ENCODE measurements around the gene P3H3. TPM values are rescaled to one million over a fixed set of nuclear protein-coding genes. Genes with fewer than 3 reads are reported as not detected.
A peak's percentile ranks its signal among the peaks of the same experiment; 100 is the strongest.

Gene P3H3
- total RNA-seq, 1 donor from 2014 or later = not detected

DNA sequence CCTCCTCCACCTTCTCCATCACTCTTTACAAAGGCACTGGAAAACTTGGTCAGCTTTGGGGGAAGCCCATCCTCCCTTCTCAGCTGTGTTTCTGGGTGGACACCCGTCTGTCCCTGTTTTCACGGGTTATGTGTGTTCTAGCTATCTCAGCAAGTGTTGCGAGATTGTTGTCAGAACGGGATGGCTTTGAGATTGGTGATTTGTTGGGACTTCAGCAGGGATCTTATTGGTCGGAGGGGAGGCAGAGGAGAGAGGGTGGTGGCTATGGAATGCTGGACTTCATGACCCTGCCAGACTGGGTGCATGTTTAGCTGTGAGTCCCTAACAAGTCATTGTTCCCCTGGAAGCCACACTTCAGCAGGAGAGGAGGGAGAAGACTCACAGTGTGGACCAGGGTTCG lies 25.8 kb downstream of the P3H3 start:
- DNase-seq = no peak
- Mint-ChIP-seq H3K4me1 (peaks cover 26% of the 10 kb centered on the region), H3K4me3 (peak overlapping the region; percentile 100), H3K36me3 (ENCODE audit: low read depth) (peaks cover 48% of the 10 kb centered on the region), H3K27me3 (no peaks in the 10 kb centered on the region), H3K9me3 (no peaks in the 10 kb centered on the region), H3K27ac (no peak overlapping the region)
- no peak for ATAC-seq (ENCODE audit: low read depth)
- POLR2A ChIA-PET = interaction anchor here (3.3 to 7.5 kb wide), 2 partner anchors 15 to 165 kb away, joined by 37 to 190 read pairs; partner anchors contain the start of genes SPSB2, TPI1 and ZNF384
- CTCF ChIA-PET = interaction anchor here (4.0 kb wide), 1 partner anchor 14 kb away, joined by 34 read pairs; the partner anchor contains the start of gene TPI1
- TF ChIP-seq, protein P1, sequence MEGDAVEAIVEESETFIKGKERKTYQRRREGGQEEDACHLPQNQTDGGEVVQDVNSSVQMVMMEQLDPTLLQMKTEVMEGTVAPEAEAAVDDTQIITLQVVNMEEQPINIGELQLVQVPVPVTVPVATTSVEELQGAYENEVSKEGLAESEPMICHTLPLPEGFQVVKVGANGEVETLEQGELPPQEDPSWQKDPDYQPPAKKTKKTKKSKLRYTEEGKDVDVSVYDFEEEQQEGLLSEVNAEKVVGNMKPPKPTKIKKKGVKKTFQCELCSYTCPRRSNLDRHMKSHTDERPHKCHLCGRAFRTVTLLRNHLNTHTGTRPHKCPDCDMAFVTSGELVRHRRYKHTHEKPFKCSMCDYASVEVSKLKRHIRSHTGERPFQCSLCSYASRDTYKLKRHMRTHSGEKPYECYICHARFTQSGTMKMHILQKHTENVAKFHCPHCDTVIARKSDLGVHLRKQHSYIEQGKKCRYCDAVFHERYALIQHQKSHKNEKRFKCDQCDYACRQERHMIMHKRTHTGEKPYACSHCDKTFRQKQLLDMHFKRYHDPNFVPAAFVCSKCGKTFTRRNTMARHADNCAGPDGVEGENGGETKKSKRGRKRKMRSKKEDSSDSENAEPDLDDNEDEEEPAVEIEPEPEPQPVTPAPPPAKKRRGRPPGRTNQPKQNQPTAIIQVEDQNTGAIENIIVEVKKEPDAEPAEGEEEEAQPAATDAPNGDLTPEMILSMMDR (IDR thresholded peaks at IDR 0.05) = no peak
- intact Hi-C loops (cut with micrococcal nuclease) = loop anchor here (5.0 kb wide), 5 partner anchors 217 to 1228 kb away; partner anchors contain the start of genes C1RL, LPAR5, NECAP1 and NOP2

DNA sequence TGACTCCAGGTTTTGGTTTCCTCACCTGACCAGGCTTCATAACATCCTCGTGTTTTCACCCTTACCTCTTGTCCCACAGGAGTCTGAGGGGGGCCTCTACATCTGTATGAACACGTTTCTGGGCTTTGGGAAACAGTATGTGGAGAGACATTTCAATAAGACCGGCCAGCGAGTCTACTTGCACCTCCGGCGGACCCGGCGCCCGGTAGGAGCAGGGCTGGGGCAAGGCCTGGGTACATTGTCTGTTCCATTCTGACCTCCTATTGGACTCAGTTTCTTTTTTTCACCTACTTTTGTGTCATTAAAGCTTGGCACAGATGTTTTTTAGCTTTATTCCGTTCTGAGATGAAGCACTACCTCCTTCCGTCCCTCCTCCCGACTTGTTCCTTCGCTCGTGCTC lies 27.1 kb downstream of the P3H3 start:
- intact Hi-C loops (cut with micrococcal nuclease) = no loop called here
- ATAC-seq (ENCODE audit: low read depth) = no peak
- TF ChIP-seq, protein P1 (IDR thresholded peaks at IDR 0.05) = no peak
- Mint-ChIP-seq H3K27ac (no peak overlapping the region), H3K9me3 (no peaks in the 10 kb centered on the region), H3K36me3 (ENCODE audit: low read depth) (peaks cover 59% of the 10 kb centered on the region), H3K27me3 (no peaks in the 10 kb centered on the region), H3K4me1 (peaks cover 20% of the 10 kb centered on the region), H3K4me3 (no peak overlapping the region)
- ChIA-PET POLR2A (interaction anchor here (7.5 kb wide), 1 partner anchor 14 kb away, joined by 190 read pairs; the partner anchor contains the start of genes SPSB2 and TPI1), CTCF (no interaction called here)
- DNase-seq = no peak

DNA sequence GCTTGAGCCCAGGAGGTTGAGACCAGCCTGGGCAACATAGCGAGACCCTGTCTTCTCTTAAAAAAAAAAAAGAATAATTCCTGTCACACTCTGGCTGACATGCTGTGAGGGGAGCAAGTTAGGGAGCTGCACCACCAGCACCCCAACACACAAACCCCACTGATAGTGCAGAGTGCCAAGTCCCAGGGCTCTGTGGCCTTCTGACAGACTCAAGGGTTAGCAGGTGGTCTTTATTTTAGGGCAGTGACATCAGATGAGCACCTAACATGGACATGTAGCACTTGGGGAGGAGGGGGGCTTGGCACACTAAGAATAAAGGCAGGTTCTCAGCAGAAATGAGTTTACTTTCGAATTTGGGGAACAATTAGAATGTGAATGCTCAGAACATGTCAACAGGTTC lies 30.6 kb downstream of the P3H3 start:
- H3K9me3 Mint-ChIP-seq = no peaks in the 10 kb centered on the region
- POLR2A ChIA-PET = interaction anchor here (0.6 to 1.4 kb wide), 2 partner anchors 9 to 119 kb away, joined by 3 to 4 read pairs; partner anchors contain the start of gene TPI1
- CTCF ChIA-PET = no interaction called here
- DNase-seq (no peak), ATAC-seq (ENCODE audit: low read depth) (no peak)
- H3K27ac Mint-ChIP-seq = no peak overlapping the region
- no peak overlapping the region for H3K4me3 Mint-ChIP-seq
- H3K4me1 Mint-ChIP-seq = peaks cover 2% of the 10 kb centered on the region
- H3K27me3 Mint-ChIP-seq = no peaks in the 10 kb centered on the region
- intact Hi-C loops (cut with micrococcal nuclease) = no loop called here
- H3K36me3 Mint-ChIP-seq (ENCODE audit: low read depth) = peaks cover 83% of the 10 kb centered on the region
- TF ChIP-seq, protein P1 (IDR thresholded peaks at IDR 0.05) = no peak

DNA sequence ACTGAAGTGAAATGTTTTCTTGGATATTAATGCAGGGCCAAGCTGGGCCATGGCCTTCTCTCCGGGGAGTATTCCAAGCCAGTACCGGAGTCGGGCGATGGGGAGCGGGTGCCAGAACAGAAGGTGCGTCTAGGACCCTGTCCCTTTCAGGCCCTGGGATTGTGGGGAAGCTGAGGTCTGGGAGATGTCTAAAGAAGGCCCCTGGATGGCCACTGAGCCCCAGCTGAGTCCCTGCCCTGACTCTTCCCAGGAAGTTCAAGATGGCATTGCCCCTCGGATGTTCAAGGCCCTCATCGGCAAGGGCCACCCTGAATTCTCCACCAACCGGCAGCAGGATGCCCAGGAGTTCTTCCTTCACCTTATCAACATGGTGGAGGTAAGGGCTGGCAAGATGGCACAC lies 31.9 kb downstream of the P3H3 start:
- H3K27me3 Mint-ChIP-seq = no peaks in the 10 kb centered on the region
- H3K27ac Mint-ChIP-seq = no peak overlapping the region
- DNase-seq (no peak), ATAC-seq (ENCODE audit: low read depth) (no peak)
- no peak overlapping the region for H3K4me3 Mint-ChIP-seq
- H3K4me1 Mint-ChIP-seq = no peaks in the 10 kb centered on the region
- no peaks in the 10 kb centered on the region for H3K9me3 Mint-ChIP-seq
- H3K36me3 Mint-ChIP-seq (ENCODE audit: low read depth) = peaks cover 92% of the 10 kb centered on the region
- TF ChIP-seq, protein P1 (IDR thresholded peaks at IDR 0.05) = no peak
- intact Hi-C loops (cut with micrococcal nuclease) = no loop called here
- POLR2A ChIA-PET = interaction anchor here (0.8 kb wide), 1 partner anchor 9 kb away, joined by 3 read pairs; the partner anchor contains the start of gene CDCA3
- CTCF ChIA-PET = interaction anchor here (1.2 kb wide), 1 partner anchor 31 kb away, joined by 3 read pairs; no protein-coding TSS in a partner anchor

DNA sequence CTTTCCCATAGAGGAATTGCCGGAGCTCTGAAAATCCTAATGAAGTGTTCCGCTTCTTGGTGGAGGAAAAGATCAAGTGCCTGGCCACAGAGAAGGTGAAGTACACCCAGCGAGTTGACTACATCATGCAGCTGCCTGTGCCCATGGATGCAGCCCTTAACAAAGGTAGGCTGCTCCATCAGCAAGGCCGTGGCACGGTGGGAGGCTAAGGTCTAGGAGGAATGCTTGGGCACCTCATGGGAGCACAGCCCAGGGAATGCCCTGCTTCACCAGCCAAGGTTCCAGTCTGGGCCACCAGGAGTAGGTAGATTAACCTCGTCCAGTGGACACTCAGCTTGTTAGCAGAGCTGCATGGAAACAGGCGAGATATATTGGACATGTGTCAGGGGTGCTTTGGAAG lies 32.7 kb downstream of the P3H3 start:
- TF ChIP-seq, protein P1 (IDR thresholded peaks at IDR 0.05) = no peak
- Mint-ChIP-seq H3K36me3 (ENCODE audit: low read depth) (peaks cover 92% of the 10 kb centered on the region), H3K27ac (no peak overlapping the region), H3K9me3 (no peaks in the 10 kb centered on the region), H3K4me1 (no peaks in the 10 kb centered on the region), H3K27me3 (no peaks in the 10 kb centered on the region), H3K4me3 (no peak overlapping the region)
- intact Hi-C loops (cut with micrococcal nuclease) = no loop called here
- no peak for ATAC-seq (ENCODE audit: low read depth)
- POLR2A ChIA-PET = interaction anchor here (1.8 kb wide), 1 partner anchor 9 kb away, joined by 6 read pairs; the partner anchor contains the start of gene USP5
- CTCF ChIA-PET = no interaction called here
- DNase-seq = no peak
